GM18526 (cell line): Measurements from ENCODE around the gene MVD.

Experiments
- POLR2A ChIP-seq: IDR thresholded peaks from 3 replicates; pipeline ENCODE4 v1.6.1; 2011; ENCODE audit not compliant: insufficient read length; ENCODE audit errors: extremely low read depth

The MVD gene

DNA sequence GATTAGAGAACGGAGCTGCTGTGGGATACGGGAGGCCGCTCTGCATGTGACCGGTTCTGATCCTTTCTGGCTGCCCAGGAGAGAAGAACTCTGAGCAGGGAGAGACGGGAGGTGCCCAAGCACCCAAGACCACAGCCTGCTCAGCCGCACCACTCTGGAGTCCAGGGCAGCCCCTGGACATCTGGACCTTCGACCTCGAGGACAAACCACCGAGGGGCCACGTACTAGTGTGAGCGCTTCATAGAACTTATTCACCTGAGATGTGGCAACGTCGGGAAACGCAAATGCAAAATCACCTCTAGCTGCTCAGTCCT is 37.4 kb upstream of the MVD start:
- no peak for TF ChIP-seq POLR2A

DNA sequence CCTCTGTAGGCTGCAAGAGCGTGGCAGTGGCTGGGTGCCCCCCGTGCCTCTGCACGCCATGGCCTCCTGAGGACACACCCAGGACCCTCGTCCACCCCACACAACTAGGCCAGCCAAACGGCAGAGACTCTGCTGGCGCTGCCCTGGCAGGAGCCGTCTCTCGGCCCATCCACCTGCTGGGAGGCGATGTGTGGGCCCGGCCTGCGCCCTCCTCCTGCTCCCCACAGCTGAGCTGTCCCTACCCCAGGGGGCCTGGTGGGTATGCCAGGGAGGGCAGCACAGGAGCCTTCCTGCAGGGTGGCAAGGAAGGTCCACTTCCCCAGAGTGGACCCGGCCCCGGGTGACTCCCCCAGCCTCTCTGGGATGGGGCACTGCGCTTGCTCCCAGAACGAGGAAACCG is 36.3 kb upstream of the MVD start:
- no peak for TF ChIP-seq POLR2A

DNA sequence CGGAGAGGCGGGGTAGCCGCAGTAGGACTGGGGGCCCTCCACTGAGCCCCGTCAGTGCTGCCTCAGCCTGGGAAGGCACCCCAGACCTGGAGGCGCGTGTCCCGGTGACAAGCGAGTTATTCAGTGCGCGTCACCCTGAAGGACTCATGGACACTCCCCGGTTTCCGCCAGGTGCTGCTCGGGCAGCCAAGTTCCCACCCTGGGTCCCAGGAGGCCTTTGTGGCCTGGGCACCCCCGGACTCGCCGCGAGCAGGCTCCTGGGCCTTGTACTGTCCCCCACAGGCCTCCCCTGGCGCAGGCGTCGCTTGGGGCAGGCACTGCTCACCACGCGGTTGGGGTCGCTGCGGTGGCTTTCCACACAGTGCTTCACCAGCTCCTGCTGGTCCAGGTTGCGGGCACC is 35.8 kb upstream of the MVD start:
- TF ChIP-seq POLR2A = no peak

DNA sequence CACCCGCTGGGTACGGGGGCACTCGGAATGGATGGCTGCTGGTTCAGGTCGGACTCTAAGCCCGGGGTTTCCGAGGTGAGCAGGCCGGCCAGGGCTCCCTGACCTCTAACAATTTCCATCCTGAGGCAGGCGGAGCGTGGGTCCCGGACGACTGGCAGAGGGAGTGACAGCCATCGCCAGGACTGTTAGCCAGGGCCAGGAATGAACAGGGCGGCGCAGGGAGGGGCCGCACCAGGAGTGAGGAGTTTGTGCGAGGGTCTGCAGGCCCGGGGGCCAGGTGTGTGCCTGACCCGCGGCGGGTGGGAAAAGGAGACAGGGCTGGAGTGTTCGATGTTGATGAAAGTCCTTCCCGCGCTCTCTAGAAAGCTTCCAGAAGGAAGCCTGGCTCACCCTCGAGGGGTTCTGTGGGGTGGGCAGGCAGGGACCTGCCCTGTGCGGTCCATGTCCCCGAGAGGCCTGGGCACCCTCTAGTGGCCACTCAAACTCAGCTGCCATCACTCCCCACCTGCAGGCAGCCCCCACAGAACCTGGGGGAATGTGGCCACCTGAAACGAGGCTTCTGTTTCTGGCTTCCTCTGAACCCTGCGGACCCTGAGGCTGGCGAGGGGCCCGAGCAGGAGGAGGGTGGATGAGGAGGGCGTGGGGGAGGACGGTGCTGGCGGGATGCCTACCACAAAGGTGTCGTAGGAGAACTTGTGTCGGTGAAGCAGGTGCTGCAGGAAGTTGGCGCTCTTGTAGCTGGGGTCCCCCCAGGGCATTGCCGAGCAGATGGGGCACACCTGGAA is 35.1 kb upstream of the MVD start:
- no peak for TF ChIP-seq POLR2A

DNA sequence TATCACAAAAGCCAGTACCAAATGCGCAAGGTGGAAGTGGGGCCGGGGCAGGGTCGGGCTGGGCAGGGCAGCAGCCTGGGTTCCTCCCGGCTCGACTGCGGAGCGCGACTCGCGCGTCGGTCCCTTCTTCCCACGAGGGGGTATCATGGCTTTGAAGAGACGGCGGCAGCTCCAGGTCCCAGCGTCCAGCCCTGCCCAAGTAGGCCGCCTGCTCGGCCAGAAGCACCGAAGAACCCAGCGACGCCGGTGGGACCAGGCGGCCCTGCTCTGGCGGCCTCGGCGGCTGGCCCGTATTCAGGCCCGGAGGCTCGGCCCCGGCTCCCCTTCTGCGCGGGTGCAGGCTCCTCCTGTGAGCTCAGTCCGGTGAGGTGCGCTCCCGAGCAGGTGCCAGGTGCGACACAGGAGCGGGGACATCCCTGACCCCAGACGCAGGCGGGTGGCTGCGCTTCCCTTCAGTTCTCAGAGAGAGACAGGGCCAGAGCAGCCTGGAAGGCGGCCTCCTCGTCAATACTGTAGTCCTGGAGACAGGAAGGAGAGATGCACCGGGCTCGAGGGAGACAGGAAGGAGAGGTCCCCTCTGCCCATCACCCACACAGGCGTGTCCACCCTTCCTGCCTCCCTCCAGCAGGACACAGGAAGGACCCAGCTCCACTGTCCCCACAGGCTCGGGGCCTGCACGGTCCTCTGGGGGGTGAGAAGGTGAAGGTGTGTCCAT is 34.4 kb upstream of the MVD start:
- no peak for TF ChIP-seq POLR2A

DNA sequence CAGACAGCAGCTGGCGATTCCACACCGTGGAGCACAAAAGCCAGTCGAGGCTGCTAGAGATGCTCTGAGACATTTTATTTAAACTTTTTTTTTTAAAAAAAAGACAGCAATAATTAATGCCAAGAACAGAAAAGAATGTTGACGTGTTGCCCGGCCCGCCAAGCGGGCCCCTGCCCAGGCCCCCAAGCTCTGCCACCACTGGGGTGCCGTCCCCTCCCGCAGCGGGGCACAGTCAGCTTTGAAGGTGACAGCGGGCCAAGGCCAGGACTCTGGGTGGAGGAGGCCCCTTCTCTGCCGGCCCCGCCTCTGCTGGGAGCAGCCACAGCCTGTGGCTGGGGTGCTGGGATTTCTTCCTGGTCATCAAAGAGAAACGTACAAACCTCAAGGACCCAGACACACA is 33.5 kb upstream of the MVD start:
- no peak for TF ChIP-seq POLR2A

DNA sequence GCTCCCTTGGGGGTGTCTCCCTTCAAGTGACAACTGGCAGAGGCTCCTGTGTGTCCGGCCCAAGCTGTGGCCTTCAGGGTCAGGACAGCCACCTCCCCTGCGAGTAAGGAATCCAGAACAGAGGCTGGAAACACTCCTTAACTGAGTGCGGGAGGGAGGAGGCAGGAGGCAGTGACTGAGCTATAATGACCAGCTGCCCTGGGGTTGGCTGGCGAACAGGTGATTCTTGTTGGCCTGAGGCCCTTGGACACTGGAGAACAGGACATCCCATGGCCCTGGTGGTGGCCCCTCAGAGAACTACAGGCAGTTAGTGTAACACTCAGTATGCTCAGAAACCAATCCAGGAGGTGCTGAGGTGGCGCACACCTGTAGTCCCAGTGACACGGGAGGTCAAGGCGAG is 32.9 kb upstream of the MVD start:
- TF ChIP-seq POLR2A = no peak

DNA sequence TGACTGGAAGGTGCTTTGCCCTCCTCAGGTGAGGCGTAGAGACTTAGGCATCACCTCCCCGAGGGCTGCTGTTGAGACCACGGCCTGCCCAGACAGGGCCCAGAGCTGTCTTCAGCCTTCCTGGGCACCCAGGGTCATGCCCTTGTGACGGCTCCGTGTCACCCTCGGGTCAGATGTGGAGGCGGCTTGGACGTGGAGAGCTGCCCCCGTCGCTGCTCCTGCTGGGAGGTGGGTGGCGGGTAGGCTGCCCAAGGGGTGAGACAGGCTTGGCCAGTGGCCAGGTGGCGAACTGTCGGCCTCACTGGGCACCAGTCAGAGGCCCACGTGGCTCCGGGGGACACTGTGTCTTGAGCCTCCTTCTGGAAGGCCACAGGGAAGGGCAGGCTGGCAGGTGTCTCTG is 32.3 kb upstream of the MVD start:
- TF ChIP-seq POLR2A = no peak

DNA sequence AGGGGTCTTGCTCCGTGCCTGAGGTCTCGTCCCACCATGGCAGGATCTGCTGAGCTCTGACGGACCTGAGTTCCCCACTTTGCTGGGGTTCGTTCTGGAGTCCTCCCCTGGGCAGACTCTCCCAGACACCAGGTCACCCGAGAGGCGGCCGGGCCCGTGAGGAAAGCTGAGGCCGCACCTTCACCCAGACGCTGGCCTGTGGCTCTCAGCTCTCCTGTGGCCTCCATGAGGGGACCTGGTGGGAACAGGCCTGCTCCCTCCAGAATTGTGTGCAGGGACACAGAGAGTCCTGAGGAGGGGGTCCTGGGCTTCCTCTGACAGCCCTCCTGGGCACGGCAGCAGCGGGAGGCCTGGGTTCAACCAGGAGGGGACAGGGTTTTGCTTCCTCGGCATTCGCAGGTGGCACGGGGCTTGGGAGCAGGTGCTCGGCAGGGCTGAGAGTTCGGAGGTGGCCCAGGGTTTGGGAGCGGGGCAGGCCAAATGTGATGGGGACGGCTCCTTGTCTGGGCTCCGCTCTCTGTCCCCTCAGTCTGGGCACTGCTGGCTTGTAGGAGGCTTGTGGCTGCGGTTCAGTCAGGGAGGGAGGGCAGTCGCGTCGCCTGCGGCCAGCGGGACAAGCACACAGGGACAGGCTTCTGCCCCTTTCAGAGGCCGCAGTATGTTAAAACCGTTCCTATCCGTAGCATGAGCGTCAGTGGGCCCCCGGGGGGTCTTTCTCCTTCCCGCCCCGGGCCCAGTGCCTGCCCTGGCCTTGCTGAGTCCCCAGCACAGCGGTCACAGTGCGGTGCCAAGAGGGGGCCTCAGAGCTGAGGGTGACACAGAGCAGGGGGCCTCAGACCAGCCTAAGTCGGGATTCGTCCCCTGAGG is 31.6 kb upstream of the MVD start:
- TF ChIP-seq POLR2A = no peak

DNA sequence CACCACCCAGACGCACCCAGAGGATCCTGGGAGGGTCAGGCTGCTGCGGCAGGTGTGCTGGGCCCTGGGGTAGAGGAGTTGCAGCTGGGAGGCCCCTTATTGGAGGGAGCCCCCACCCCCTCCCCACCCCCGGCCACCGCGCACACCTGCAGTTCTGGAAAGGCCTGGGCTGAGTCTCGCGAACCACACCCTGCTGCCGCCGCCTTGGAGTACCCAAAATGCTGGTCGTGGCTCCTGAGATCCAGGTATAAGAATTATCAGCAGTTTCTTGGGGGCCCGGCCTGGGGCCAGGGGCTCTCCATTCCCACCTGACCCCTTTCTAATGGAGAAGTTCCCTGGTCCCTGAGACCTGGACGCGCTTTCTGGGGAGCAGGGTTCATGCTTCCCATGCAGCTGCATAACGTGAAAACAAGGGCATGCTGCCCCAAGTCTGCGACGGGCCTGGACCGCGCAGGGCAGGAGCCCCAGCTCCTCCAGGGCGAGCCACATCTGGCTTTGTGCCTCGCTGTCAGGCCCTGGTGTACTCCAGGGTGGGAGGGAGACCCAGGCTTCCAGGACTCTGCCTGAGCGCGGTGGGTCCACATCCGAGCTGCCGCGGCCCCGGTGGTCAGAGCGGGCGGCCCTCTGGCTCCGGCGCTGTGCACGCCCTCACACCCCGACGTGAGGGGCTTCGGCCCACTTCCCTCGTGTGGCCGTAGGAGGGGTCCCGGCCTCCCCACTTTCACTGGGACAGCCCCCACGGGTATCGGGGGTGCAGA is 30.7 kb upstream of the MVD start:
- TF ChIP-seq POLR2A = no peak

DNA sequence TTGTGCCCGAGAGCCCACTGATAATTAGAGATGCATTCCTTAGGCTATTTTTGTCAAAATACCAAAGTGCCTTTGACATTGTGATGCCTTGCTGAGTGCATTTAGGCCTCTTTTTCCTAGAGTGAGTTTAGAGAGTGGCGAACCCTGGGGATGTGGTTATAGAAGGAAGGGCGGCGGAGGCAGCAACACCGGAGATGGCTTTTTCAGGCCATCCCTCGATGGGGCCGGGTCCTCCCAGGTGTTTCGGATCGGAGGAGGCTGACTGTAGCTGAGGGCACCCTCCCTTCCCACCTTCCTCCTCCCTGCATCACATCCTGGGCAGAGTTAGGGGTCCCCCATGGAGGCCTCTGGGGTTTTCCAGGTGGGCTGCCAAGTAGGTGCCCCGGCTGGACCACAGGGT is 30.0 kb upstream of the MVD start:
- no peak for TF ChIP-seq POLR2A

DNA sequence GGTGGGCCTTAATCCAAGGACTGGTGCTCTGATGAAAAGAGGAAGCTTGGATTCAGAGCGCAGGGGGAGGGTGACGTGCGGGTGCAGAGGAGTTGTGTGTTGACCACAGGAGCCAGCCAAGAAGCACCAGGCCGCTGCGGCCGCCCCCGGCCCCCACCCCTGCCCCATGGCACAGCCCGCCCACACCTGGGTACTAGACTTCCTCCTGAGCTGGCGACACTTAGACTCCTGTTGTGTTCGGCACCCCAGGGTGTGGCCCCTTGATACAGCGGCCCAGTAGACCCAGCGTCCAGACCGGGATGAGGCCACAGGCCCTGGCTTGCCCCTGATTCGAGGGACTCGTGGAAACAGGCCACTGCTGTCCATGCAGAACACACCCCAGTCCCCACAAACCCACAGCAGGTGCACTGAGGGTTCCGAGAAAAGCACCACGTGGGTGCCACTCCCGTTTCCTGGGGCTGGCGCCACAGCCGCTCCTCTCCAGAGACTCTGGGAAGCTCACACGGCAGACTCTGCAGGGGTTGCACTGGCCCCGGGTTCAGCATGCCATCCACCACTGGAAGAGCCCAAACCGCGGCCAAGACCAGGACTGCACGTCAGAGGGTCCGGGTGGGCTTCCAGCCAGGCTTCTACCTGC is 29.2 kb upstream of the MVD start:
- TF ChIP-seq POLR2A = no peak

DNA sequence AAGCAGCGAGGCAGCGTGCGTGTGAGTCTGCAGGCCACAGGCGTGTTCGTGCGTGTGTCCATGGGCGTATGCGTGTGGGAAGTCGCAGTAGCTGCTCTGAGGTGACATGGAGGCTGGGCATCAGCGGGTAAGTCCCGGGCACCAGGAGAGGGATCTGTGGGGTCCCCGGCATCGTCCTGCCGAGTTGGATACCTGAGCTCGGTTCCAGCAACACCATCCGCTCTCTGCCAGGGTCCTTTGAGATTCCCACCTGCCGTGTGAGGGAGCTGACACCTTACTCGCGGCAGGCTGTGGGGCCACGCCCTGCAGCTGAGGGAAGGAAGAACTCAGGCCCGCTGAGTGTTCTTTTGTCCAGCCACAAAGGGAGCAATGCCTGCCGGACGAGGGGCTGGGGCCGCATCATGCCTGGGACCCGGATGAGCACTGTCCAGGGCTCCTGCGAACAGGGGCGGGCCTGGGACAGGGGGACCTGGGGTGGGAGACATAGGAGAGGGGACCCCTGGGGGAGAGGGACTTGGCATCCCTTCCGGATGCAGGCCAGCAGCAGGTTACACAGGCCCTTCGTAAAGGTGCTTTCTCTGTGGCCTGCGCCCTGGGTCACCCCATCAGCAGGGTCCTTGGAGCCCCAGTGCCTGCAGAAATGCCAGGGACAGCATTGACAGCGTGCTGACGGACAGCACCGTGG is 28.4 kb upstream of the MVD start:
- no peak for TF ChIP-seq POLR2A
